NB4 (cell line): ENCODE data around the gene RHBDF2.

Source experiments
- TF ChIP-seq, protein P1 (sequence below): IDR thresholded peaks from 2 replicates; pipeline ENCODE4 v1.6.1; 2011; ENCODE audit warnings: low read depth, low read length
- TF ChIP-seq, protein P2 (sequence below): IDR thresholded peaks from one replicate; pipeline ENCODE4 v1.5.1; 2012; ENCODE audit warnings: low read depth, low read length

GRCh38 chr17:76515274-76515949 is 14.2 kb upstream of the RHBDF2 start:
- TF ChIP-seq, protein P1, sequence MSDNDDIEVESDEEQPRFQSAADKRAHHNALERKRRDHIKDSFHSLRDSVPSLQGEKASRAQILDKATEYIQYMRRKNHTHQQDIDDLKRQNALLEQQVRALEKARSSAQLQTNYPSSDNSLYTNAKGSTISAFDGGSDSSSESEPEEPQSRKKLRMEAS, result peak; percentile 32; the same call in 1 of the 2 replicates
- TF ChIP-seq, protein P2, sequence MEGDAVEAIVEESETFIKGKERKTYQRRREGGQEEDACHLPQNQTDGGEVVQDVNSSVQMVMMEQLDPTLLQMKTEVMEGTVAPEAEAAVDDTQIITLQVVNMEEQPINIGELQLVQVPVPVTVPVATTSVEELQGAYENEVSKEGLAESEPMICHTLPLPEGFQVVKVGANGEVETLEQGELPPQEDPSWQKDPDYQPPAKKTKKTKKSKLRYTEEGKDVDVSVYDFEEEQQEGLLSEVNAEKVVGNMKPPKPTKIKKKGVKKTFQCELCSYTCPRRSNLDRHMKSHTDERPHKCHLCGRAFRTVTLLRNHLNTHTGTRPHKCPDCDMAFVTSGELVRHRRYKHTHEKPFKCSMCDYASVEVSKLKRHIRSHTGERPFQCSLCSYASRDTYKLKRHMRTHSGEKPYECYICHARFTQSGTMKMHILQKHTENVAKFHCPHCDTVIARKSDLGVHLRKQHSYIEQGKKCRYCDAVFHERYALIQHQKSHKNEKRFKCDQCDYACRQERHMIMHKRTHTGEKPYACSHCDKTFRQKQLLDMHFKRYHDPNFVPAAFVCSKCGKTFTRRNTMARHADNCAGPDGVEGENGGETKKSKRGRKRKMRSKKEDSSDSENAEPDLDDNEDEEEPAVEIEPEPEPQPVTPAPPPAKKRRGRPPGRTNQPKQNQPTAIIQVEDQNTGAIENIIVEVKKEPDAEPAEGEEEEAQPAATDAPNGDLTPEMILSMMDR, result no peak
